Liver (tissue), 9 donors: ENCODE measurements around the gene NUAK1. TPM values are rescaled to one million over a fixed set of nuclear protein-coding genes. Genes with fewer than 3 reads are reported as not detected.

ENCODE experiments used
- DNase-seq: peaks from one replicate; pipeline ENCODE4 v3.0.0-alpha.2; 2017; ENCODE audit warnings: low spot score
- H3K27ac ChIP-seq, 2 donors: one replicate each; pipeline ENCODE4 v1.7.0; 2013; ENCODE audit warnings: inconsistent platforms in 2 of 2, low read length in 2 of 2, control low read depth in 1 of 2, low read depth in 1 of 2, mild to moderate bottlenecking in 1 of 2
- H3K27me3 ChIP-seq, 4 donors: one replicate each; pipeline versions ENCODE4 v1.6.1 to v1.7.0; 2013; ENCODE audit warnings: low read length in 3 of 4, inconsistent platforms in 1 of 4, mild to moderate bottlenecking in 1 of 4, moderate library complexity in 1 of 4; ENCODE audit not compliant: control insufficient read depth in 4 of 4, insufficient read depth in 4 of 4
- H3K36me3 ChIP-seq, 4 donors: one replicate each; pipeline versions ENCODE4 v1.6.1 to v1.7.0; 2013; ENCODE audit warnings: low read length in 3 of 4, mild to moderate bottlenecking in 3 of 4, low read depth in 1 of 4, moderate library complexity in 1 of 4; ENCODE audit not compliant: control insufficient read depth in 4 of 4, insufficient read depth in 3 of 4
- H3K4me1 ChIP-seq, 4 donors: one replicate each; pipeline versions ENCODE4 v1.6.1 to v1.7.0; 2013; ENCODE audit warnings: low read length in 3 of 4, mild to moderate bottlenecking in 3 of 4, moderate library complexity in 1 of 4; ENCODE audit not compliant: control insufficient read depth in 4 of 4, insufficient read depth in 4 of 4
- H3K4me3 ChIP-seq, 3 donors: one replicate each; pipeline versions ENCODE4 v1.6.1 to v1.7.0; 2013; ENCODE audit warnings: low read length in 3 of 3, control low read depth in 1 of 3, low read depth in 1 of 3, mild to moderate bottlenecking in 1 of 3
- H3K9ac ChIP-seq, 2 donors: one replicate each; pipeline ENCODE4 v1.7.0; 2013; ENCODE audit warnings: low read length in 2 of 2, mild to moderate bottlenecking in 2 of 2, moderate library complexity in 2 of 2, control low read depth in 1 of 2, low read depth in 1 of 2
- H3K9me3 ChIP-seq, 4 donors: one replicate each; pipeline versions ENCODE4 v1.6.1 to v1.7.0; 2013; ENCODE audit warnings: low read length in 3 of 4; ENCODE audit not compliant: control insufficient read depth in 4 of 4
- CTCF ChIP-seq: fragments of 150-350 bp; IDR thresholded peaks from 2 replicates; pipeline ENCODE4 v1.5.1; 2017; ENCODE audit warnings: improper control_type of control experiment, low read depth, low read length; ENCODE audit not compliant: missing input control
- EGR1 ChIP-seq, 2 donors: IDR thresholded peaks; 2 replicates each; pipeline ENCODE4 v1.6.1; 2016 to 2018; ENCODE audit warnings: antibody characterized with exemption in 2 of 2, low read depth in 2 of 2
- FOXA1 ChIP-seq: IDR thresholded peaks from 2 replicates; pipeline ENCODE4 v1.6.1; 2016; ENCODE audit warnings: antibody characterized with exemption
- FOXA2 ChIP-seq: IDR thresholded peaks from 2 replicates; pipeline ENCODE4 v1.6.1; 2016; ENCODE audit warnings: antibody characterized with exemption
- GABPA ChIP-seq, 2 donors: IDR thresholded peaks in 1 of 2; conservative IDR thresholded peaks in 1 of 2; 2 replicates each; pipeline ENCODE4 v1.6.1; 2016; ENCODE audit warnings: antibody characterized with exemption in 2 of 2, mild to moderate bottlenecking in 1 of 2, moderate library complexity in 1 of 2
- HNF4A ChIP-seq, 2 donors: conservative IDR thresholded peaks; 2 replicates each; pipeline ENCODE4 v1.6.1; 2016; ENCODE audit warnings: antibody characterized with exemption in 2 of 2, mild to moderate bottlenecking in 2 of 2
- HNF4G ChIP-seq: IDR thresholded peaks from 2 replicates; pipeline ENCODE4 v1.6.1; 2016; ENCODE audit warnings: antibody characterized with exemption
- JUND ChIP-seq, 2 donors: IDR thresholded peaks; 2 replicates each; pipeline ENCODE4 v1.6.1; 2016; ENCODE audit warnings: antibody characterized with exemption in 2 of 2
- NR2F2 ChIP-seq: IDR thresholded peaks from 2 replicates; pipeline ENCODE4 v1.6.1; 2016; ENCODE audit warnings: antibody characterized with exemption
- RAD21 ChIP-seq, 2 donors: IDR thresholded peaks; 2 replicates each; pipeline ENCODE4 v1.6.1; 2016; ENCODE audit warnings: antibody characterized with exemption in 2 of 2, mild to moderate bottlenecking in 2 of 2
- RXRA ChIP-seq, 2 donors: IDR thresholded peaks; 2 replicates each; pipeline ENCODE4 v1.6.1; 2017 to 2018; ENCODE audit warnings: antibody characterized with exemption in 2 of 2, mild to moderate bottlenecking in 1 of 2
- SP1 ChIP-seq: IDR thresholded peaks from 2 replicates; pipeline ENCODE4 v1.6.1; 2018; ENCODE audit warnings: antibody characterized with exemption, mild to moderate bottlenecking
- TAF1 ChIP-seq: conservative IDR thresholded peaks from 2 replicates; pipeline ENCODE4 v1.6.1; 2016; ENCODE audit warnings: antibody characterized with exemption, mild to moderate bottlenecking
- YY1 ChIP-seq: IDR thresholded peaks from 2 replicates; pipeline ENCODE4 v1.6.1; 2016; ENCODE audit warnings: antibody characterized with exemption, mild to moderate bottlenecking
- ZBTB33 ChIP-seq: IDR thresholded peaks from 2 replicates; pipeline ENCODE4 v1.6.1; 2016; ENCODE audit warnings: antibody characterized with exemption
- WGBS: extraction: QIAGEN DNeasy Blood & Tissue Kit; methylation state at CpG from one replicate; pipeline ENCODE4 v1.1.7; 2013; 5-methylcytosine and 5-hydroxymethylcytosine counted together
- polyA plus RNA-seq, 2 donors: library from polyadenylated mRNA; stranded (reverse) in 1 of 2; unstranded in 1 of 2; fragments of 200-250 nt in 1 of 2; fragments of >200 nt in 1 of 2; fragmentation: Nextera tagmentation in 1 of 2; extraction: Ambion mirVana in 1 of 2; gene quantifications; one replicate each; pipeline versions ENCODE4 v1.2.1 to v1.2.3, GENCODE V29; 2013 to 2015
- total RNA-seq, 2 donors: library from RNA; depleted of rRNA; stranded (reverse); fragments of >200 nt; gene quantifications; one replicate each; pipeline ENCODE4 v1.2.3, GENCODE V29; 2014
- TF ChIP-seq, protein P1 (sequence below): IDR thresholded peaks from 2 replicates; pipeline ENCODE4 v1.6.1; 2016; ENCODE audit warnings: antibody characterized with exemption, mild to moderate bottlenecking
- TF ChIP-seq, protein P2 (sequence below): IDR thresholded peaks from 2 replicates; pipeline ENCODE4 v1.6.1; 2016; ENCODE audit warnings: antibody characterized with exemption
- TF ChIP-seq, protein P3 (sequence below): IDR thresholded peaks from 2 replicates; pipeline ENCODE4 v1.6.1; 2016; ENCODE audit warnings: antibody characterized with exemption
- donor health status: healthy.
- donor health status: healthy.
- donor health status: healthy.
- donor health status: healthy.
- donor health status: healthy.

The NUAK1 gene
- total and polyA plus RNA-seq, 4 donors, result 2.5 to 9.3 (median 3.9) TPM

GRCh38 chr12:106106892-106107291 lies 31.9 kb downstream of the NUAK1 start:
- H3K36me3 ChIP-seq, result no peaks in the 10 kb centered on the region
- no peak overlapping the region for H3K4me3 ChIP-seq
- no peak for DNase-seq
- 39% methylated on average over 6 of the region's 6 CpGs for WGBS
- H3K9me3 ChIP-seq, result no peaks in the 10 kb centered on the region
- peak overlapping the region in 1 of 2 donors; percentile 38 for H3K27ac ChIP-seq
- peaks cover 7 to 41% (median 32%) of the 10 kb centered on the region in 4 donors for H3K4me1 ChIP-seq
- TF ChIP-seq RXRA (IDR thresholded peaks at IDR 0.05), result peak in 1 of 2 donors; percentile 16
- no peak for TF ChIP-seq RAD21 (IDR thresholded peaks at IDR 0.05)
- no peak for TF ChIP-seq YY1
- no peak for TF ChIP-seq HNF4A (conservative IDR thresholded peaks at IDR 0.05)
- TF ChIP-seq ZBTB33, result no peak
- TF ChIP-seq JUND (IDR thresholded peaks at IDR 0.05), result no peak
- no peak for TF ChIP-seq HNF4G
- TF ChIP-seq, protein P1, sequence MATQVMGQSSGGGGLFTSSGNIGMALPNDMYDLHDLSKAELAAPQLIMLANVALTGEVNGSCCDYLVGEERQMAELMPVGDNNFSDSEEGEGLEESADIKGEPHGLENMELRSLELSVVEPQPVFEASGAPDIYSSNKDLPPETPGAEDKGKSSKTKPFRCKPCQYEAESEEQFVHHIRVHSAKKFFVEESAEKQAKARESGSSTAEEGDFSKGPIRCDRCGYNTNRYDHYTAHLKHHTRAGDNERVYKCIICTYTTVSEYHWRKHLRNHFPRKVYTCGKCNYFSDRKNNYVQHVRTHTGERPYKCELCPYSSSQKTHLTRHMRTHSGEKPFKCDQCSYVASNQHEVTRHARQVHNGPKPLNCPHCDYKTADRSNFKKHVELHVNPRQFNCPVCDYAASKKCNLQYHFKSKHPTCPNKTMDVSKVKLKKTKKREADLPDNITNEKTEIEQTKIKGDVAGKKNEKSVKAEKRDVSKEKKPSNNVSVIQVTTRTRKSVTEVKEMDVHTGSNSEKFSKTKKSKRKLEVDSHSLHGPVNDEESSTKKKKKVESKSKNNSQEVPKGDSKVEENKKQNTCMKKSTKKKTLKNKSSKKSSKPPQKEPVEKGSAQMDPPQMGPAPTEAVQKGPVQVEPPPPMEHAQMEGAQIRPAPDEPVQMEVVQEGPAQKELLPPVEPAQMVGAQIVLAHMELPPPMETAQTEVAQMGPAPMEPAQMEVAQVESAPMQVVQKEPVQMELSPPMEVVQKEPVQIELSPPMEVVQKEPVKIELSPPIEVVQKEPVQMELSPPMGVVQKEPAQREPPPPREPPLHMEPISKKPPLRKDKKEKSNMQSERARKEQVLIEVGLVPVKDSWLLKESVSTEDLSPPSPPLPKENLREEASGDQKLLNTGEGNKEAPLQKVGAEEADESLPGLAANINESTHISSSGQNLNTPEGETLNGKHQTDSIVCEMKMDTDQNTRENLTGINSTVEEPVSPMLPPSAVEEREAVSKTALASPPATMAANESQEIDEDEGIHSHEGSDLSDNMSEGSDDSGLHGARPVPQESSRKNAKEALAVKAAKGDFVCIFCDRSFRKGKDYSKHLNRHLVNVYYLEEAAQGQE, result no peak
- no peak for TF ChIP-seq FOXA1
- TF ChIP-seq, protein P2, sequence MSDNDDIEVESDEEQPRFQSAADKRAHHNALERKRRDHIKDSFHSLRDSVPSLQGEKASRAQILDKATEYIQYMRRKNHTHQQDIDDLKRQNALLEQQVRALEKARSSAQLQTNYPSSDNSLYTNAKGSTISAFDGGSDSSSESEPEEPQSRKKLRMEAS, result peak; percentile 32
- TF ChIP-seq CTCF, result no peak
- no peak for TF ChIP-seq FOXA2
- TF ChIP-seq SP1, result no peak
- TF ChIP-seq, protein P3, sequence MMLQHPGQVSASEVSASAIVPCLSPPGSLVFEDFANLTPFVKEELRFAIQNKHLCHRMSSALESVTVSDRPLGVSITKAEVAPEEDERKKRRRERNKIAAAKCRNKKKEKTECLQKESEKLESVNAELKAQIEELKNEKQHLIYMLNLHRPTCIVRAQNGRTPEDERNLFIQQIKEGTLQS, result no peak
- no peak for TF ChIP-seq EGR1 (IDR thresholded peaks at IDR 0.05; ENCODE audit: low read depth in 2 of 2)
- no peak for TF ChIP-seq NR2F2
- no peak for TF ChIP-seq GABPA (IDR thresholded peaks at IDR 0.05 in 1 of 2, conservative IDR thresholded peaks at IDR 0.05 in 1 of 2)
- no peak for TF ChIP-seq TAF1
- H3K9ac ChIP-seq, result no peak overlapping the region
- H3K27me3 ChIP-seq, result no peaks in the 10 kb centered on the region
